ENCODE data around the gene CBX5. TPM values are rescaled to one million over a fixed set of nuclear protein-coding genes. Genes with fewer than 3 reads are reported as not detected.

CBX5 gene
- total and polyA plus RNA-seq, 9 of the 15 experiments (the other 6 are each of a cell fraction or from before 2014, with no cell fraction given) = 32.6 to 102 (median 59.2) TPM

DNA sequence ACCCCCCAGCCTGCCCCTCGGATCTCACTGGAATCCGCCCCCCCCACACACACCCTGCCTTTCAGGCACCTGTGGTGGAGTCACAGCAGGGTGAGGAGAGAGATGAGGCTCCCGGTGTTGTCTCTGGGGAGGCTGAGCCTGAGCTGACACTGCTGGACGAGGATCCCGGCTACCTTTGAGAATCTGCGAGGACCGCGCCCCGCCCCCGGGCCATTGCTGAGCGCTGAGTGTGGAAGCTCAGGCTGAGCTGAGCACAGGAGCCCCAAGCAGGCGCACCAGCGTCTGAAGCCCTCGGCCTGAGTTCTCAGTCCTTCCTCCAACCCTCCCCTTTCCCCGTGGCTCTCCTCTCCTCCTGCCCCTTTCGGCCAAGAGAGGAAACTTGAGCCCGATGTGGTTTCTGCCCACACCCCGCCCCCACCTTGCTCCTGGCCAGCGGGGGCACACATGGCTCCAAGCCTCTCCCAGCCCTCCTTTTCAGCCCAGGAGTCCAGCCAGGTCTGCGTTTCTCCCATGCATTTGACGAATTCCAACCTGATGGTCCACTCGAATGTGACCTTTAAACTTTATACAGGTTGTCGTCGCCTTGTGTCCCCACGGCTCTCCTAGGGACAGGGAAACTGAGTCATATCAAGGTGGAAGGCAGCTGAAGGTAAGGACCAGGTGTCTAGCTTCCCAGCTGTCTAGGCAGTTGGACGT, 21.0 kb upstream of the CBX5 start, which contains the start of gene NFE2 (continued):
- TF ChIP-seq, protein P1, sequence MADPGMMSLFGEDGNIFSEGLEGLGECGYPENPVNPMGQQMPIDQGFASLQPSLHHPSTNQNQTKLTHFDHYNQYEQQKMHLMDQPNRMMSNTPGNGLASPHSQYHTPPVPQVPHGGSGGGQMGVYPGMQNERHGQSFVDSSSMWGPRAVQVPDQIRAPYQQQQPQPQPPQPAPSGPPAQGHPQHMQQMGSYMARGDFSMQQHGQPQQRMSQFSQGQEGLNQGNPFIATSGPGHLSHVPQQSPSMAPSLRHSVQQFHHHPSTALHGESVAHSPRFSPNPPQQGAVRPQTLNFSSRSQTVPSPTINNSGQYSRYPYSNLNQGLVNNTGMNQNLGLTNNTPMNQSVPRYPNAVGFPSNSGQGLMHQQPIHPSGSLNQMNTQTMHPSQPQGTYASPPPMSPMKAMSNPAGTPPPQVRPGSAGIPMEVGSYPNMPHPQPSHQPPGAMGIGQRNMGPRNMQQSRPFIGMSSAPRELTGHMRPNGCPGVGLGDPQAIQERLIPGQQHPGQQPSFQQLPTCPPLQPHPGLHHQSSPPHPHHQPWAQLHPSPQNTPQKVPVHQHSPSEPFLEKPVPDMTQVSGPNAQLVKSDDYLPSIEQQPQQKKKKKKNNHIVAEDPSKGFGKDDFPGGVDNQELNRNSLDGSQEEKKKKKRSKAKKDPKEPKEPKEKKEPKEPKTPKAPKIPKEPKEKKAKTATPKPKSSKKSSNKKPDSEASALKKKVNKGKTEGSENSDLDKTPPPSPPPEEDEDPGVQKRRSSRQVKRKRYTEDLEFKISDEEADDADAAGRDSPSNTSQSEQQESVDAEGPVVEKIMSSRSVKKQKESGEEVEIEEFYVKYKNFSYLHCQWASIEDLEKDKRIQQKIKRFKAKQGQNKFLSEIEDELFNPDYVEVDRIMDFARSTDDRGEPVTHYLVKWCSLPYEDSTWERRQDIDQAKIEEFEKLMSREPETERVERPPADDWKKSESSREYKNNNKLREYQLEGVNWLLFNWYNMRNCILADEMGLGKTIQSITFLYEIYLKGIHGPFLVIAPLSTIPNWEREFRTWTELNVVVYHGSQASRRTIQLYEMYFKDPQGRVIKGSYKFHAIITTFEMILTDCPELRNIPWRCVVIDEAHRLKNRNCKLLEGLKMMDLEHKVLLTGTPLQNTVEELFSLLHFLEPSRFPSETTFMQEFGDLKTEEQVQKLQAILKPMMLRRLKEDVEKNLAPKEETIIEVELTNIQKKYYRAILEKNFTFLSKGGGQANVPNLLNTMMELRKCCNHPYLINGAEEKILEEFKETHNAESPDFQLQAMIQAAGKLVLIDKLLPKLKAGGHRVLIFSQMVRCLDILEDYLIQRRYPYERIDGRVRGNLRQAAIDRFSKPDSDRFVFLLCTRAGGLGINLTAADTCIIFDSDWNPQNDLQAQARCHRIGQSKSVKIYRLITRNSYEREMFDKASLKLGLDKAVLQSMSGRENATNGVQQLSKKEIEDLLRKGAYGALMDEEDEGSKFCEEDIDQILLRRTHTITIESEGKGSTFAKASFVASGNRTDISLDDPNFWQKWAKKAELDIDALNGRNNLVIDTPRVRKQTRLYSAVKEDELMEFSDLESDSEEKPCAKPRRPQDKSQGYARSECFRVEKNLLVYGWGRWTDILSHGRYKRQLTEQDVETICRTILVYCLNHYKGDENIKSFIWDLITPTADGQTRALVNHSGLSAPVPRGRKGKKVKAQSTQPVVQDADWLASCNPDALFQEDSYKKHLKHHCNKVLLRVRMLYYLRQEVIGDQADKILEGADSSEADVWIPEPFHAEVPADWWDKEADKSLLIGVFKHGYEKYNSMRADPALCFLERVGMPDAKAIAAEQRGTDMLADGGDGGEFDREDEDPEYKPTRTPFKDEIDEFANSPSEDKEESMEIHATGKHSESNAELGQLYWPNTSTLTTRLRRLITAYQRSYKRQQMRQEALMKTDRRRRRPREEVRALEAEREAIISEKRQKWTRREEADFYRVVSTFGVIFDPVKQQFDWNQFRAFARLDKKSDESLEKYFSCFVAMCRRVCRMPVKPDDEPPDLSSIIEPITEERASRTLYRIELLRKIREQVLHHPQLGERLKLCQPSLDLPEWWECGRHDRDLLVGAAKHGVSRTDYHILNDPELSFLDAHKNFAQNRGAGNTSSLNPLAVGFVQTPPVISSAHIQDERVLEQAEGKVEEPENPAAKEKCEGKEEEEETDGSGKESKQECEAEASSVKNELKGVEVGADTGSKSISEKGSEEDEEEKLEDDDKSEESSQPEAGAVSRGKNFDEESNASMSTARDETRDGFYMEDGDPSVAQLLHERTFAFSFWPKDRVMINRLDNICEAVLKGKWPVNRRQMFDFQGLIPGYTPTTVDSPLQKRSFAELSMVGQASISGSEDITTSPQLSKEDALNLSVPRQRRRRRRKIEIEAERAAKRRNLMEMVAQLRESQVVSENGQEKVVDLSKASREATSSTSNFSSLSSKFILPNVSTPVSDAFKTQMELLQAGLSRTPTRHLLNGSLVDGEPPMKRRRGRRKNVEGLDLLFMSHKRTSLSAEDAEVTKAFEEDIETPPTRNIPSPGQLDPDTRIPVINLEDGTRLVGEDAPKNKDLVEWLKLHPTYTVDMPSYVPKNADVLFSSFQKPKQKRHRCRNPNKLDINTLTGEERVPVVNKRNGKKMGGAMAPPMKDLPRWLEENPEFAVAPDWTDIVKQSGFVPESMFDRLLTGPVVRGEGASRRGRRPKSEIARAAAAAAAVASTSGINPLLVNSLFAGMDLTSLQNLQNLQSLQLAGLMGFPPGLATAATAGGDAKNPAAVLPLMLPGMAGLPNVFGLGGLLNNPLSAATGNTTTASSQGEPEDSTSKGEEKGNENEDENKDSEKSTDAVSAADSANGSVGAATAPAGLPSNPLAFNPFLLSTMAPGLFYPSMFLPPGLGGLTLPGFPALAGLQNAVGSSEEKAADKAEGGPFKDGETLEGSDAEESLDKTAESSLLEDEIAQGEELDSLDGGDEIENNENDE (IDR thresholded peaks at IDR 0.05; ENCODE audit: low read depth, low read length) = no peak
- TF ChIP-seq ZNF561 (CRISPR knock-in tag; conservative IDR thresholded peaks at IDR 0.05) (no peak), GATAD2A (IDR thresholded peaks at IDR 0.05) (peak; percentile 49; the same call in 1 of the 2 replicates), AFF1 (IDR thresholded peaks at IDR 0.05; ENCODE audit: low read depth in 1 of 2, partially characterized antibody in 2 of 2) (peak; percentile 31 to 86), SMAD2 (IDR thresholded peaks at IDR 0.05; ENCODE audit: low read depth, low read length) (no peak)
